GM19455 (cell line): Measurements from ENCODE around the gene KSR1.

Experiments
- ATAC-seq: cut with Tn5 transposase; IDR thresholded peaks from one replicate; pipeline ENCODE4 v1.9.1; 2021; ENCODE audit not compliant: unreplicated experiment

Gene KSR1

DNA sequence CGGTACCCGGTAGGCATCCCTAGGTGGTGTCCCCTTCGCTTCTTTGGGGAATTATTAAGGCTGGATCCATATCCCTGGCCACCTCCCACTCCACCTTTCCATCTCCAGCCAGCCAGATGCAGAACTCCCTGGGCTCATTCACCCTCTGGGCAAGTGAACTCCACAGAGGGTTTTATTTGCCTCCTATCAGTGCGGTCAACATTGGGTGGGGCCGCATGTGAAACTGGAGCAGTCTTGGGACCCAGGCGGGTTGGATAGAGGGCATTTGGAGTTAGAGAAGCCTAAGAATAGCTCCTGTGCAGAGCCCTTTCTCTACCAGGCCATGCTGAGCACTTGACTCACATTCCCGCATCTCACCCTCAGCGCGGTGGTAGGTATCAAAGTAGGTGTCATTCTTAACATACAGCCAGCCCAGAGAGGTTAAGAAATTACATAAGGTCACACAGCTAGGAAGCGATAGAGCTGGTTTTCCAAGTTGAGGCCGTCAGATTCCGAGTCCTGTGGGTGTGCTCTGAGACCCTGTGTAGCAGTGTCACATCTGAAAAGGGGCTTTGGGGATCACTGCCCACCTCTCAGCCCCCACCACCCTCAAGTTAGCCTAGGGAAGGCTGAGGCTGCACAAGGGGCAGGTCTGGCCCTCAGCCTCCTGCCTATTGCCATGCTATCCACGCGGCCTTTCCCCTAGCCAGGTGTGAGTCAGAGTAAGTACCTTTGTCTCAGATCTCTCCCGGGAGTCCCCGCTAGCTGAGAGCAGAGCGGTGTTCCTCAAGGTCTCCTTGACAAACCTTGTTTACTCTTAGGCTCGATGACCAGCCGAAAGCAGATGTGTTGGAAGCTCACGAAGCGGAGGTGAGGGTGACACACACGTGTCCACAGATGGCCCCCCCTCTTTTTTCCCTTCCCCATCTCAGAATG is 147.9 kb downstream of the KSR1 start:
- ATAC-seq = no peak

- no peak for ATAC-seq
These were observed 149.2 kb downstream of the KSR1 start for GRCh38 chr17:27605409-27605808.

- ATAC-seq = no peak
These were observed 151.4 kb downstream of the KSR1 start for GRCh38 chr17:27607521-27608091.

DNA sequence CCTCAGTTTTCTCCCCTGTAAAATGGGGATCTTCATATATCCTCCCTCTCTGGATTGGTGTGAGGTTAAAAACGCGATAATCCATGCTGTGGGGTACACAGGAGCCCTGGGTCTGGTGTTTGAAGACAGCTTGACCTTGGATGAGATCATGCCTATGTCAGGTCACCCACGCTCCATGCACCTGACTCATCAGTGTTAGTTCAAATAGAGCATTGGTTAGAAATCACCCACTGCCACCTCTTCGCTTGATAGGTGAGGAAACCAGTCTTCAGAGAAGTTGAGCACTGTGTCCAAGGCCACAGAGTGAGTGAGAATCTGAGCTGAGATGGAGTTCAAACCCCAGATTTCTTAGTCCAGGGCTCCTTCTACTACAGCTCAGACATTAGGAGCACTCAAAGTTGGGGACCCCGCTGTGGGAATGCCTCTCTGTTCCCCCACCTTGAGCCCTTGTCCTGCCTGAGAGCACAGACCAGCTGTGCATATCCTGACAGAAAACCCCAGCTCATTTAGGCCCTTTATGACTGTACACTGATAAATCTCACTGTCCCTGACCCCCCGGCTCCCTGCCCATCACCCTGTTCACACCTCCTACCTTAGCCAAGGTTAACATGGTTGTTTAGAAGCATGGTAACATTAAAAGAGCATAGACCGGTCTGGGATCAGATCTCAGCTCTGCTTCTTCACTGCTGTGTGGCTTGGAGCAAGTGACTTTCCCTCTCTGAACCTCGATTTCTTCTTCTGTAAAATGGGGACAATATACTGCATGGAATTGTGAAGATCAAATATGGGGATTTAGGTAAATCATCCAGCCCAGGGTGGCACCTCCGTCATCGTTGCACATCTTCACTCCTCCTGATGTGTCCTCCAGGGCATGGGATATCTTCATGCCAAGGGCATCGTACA is 152.3 kb downstream of the KSR1 start:
- no peak for ATAC-seq

DNA sequence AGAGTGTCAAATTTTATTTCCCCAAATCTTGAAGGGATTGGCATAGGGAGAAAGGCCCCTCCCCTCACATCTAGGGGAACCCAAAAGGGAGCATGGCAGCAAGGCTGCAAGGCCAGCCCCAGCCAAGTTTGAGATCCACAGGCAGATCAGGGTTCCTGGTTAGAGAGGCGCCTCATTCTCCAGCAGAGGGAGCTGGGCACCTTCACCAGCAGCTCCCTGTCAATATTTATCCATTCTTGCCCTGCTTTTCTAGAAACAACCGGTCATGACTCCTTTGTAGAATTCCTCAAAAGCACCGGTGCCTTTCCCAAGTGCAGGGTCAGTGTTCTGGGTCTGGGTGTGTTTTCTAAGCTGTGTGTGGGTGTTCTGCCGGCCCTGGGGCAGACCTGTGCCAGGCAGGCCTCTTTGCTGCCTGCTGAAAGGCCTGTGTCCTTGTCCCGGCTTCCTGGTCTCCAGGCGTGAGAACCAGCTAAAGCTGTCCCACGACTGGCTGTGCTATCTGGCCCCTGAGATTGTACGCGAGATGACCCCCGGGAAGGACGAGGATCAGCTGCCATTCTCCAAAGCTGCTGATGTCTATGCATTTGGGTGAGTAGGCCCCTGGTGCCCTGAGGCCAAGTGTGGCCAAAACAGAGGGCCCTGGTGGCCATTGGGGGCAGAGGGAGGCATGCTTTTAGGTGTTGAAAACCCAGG is 153.5 kb downstream of the KSR1 start:
- ATAC-seq = no peak

- ATAC-seq = no peak
These were observed 154.0 kb downstream of the KSR1 start for GRCh38 chr17:27610304-27610677.

- ATAC-seq = no peak
These were observed 156.0 kb downstream of the KSR1 start for GRCh38 chr17:27612160-27612770.

DNA sequence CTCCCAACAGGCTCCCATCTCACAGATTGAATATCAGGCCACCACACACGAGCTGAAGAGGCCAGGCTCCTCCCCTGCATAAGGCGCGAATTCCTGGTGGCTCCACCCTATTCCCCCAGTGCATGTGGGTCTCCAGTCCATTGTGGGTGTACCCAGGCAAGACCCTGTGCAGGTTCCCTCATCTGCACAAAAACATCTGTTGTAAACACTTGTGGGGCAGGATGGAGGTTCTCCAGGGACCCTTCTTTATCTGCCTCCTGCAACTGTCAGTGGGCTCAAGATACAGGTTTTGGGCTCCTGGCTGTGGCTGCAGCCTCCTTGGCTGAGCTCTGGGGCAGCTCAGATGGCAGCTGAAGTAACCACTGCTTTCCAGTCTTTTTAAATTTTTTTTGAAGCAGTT is 157.2 kb downstream of the KSR1 start:
- no peak for ATAC-seq

GRCh38 chr17:27615121-27615520 is 158.9 kb downstream of the KSR1 start:
- no peak for ATAC-seq

GRCh38 chr17:27616414-27616813 is 160.2 kb downstream of the KSR1 start:
- ATAC-seq = no peak

DNA sequence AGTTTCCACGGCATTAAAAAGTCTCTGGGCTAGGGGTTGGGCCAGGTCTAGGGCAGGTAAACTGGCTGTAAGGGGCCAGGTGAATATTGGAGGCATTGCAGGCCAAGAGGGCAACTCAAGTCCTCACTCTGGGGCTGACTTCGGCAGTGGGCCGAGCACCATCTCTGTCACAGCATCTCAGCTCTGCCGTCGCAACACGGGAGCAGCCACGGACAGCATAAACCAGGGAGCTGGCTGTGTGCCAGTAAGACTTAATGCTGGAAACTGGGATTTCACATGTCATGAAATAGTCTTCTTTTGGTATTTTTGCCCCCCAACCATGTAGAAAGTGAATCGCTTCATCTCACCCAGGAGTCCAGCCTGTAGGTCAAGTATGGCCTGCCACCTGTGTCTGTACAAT is 162.2 kb downstream of the KSR1 start:
- ATAC-seq = no peak

DNA sequence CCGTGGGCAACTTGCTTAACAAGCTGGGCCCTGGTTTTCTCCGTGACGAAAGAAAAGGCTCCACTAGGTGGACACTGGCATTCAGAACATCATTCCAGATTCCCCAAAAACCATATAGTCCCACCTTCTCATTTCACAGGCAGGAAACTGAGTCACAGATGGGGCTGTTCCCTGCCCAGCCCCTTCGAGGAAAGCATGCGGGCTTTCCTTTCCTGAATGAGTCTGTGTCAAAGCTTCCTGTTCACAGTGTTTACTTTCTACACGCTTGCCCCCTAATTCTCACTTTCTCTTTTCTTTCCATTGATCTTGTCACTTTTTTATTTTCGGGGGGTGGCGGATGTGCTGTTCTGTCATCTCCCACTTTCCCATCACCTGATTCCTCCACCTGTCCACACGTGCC is 164.5 kb downstream of the KSR1 start:
- ATAC-seq = no peak

GRCh38 chr17:27621536-27621935 is 165.3 kb downstream of the KSR1 start:
- no peak for ATAC-seq

DNA sequence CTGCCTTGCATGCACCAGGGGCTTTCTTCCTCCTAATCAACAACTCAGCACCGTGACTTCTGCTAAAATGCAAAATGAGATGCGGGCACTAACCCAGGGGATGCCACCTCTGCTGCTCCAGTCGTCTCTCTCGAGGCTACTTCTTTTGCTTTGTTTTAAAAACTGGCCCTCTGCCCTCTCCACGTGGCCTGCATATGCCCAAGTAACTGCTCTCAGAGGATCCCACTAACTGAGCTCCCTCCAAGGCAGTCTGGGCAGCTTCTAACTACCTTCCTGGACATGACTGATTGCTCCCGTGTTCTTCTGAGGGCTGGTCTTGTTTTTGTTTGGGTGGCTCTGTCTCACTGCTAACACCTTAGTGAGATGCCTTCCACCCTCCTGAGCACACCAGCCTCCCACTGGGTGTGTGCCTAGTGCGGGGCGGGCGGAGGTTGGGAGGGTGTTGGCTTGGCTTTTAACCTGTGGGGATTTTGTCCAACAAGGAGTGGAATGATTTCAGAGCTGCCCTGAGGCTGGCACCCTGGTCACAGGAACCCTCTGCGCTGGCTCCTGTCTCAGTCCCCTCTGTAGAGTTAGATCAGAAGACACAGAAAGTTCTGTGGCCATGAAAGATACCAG is 165.8 kb downstream of the KSR1 start:
- ATAC-seq = no peak

GRCh38 chr17:27622986-27623385 is 166.7 kb downstream of the KSR1 start:
- ATAC-seq = no peak

GRCh38 chr17:27623614-27624013 is 167.4 kb downstream of the KSR1 start:
- ATAC-seq = no peak

- no peak for ATAC-seq
These were observed 168.3 kb downstream of the KSR1 start for GRCh38 chr17:27624539-27624938.

GRCh38 chr17:27625856-27626255 is 169.6 kb downstream of the KSR1 start:
- ATAC-seq = no peak

DNA sequence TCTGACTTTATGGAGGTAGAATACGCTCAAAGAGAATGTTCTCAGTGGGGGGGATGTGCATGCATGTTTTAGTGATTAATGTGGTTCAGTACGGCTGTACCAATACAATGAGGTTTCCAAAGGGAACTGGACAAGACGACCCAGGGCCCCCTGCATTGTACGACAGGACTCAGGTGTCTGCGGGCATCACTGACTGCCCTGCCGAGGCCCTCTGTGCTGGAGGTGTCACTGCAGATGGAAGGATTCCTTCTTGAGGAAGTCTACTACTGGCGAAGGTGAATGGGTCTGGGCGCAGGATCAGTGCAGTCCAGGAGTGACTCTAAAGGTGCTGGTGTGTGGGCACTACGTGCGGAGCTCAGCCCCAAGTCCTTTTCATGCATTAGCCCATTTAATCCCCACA is 171.3 kb downstream of the KSR1 start:
- ATAC-seq = no peak

- ATAC-seq = no peak
These were observed 172.1 kb downstream of the KSR1 start for GRCh38 chr17:27628376-27628775.
